ENCODE measurements around the gene LRRC32.

- TF ChIP-seq CTCF (IDR thresholded peaks at IDR 0.05; ENCODE audit: insufficient read depth, low read length, poor library complexity, severe bottlenecking) (no peak), EZH2phosphoT487 (conservative IDR thresholded peaks at IDR 0.05; ENCODE audit: low read length) (no peak)
These were observed 11.6 kb downstream of the LRRC32 start for GRCh38 chr11:76658651-76659650.
